SK-N-SH (cell line): ENCODE measurements around the gene AGBL3. TPM values are rescaled to one million over a fixed set of nuclear protein-coding genes. Genes with fewer than 3 reads are reported as not detected.

ENCODE experiments used
- CTCF ChIA-PET: fragments of 300-600, 350-600 bp; formaldehyde crosslinking; extraction: SDS; loops from one replicate; lab custom pipeline; 2021; lab: Yijun Ruan, JAX
- POLR2A ChIA-PET: fragments of 350-600 bp; sonication (Branson Sonifier 250); formaldehyde crosslinking; extraction: SDS; loops from one replicate; lab custom pipeline; 2020; ENCODE audit warnings: antibody characterized with exemption, inconsistent platforms; lab: Yijun Ruan, JAX
- DNase-seq: peaks from one replicate; pipeline ENCODE4 v3.0.0; 2012
- H2AFZ ChIP-seq: fragments of 200-600 bp; sonication (generic); 2 replicates; pipeline ENCODE4 v1.8.1; 2016; ENCODE audit warnings: antibody characterized with exemption, mild to moderate bottlenecking, low read depth
- H3F3A ChIP-seq: fragments of 200-600 bp; sonication (generic); replicated peaks from 2 replicates; pipeline ENCODE3; 2016; ENCODE audit warnings: antibody characterized with exemption, mild to moderate bottlenecking; ENCODE audit not compliant: insufficient read depth
- H3K27ac ChIP-seq, 2 experiments: fragments of 200-500 bp in 1 of 2; fragments of 200-600 bp in 1 of 2; sonication (Bioruptor generic) in 1 of 2; sonication (generic), shearing (Covaris generic) in 1 of 2; 2 replicates each; pipeline versions ENCODE4 v1.5.1 to v1.6.1; 2014 to 2016; ENCODE audit warnings: low read depth in 2 of 2, inconsistent platforms in 1 of 2, low read length in 1 of 2, mild to moderate bottlenecking in 1 of 2, mixed read lengths in 1 of 2
- H3K27me3 ChIP-seq: fragments of 200-600 bp; sonication (generic), shearing (Covaris generic); 2 replicates; pipeline ENCODE4 v1.6.1; 2016; ENCODE audit warnings: mixed run types; ENCODE audit not compliant: insufficient read depth
- H3K36me3 ChIP-seq, 2 experiments: fragments of 200-500 bp in 1 of 2; fragments of 200-600 bp in 1 of 2; sonication (Bioruptor generic) in 1 of 2; sonication (generic) in 1 of 2; replicated peaks in 1 of 2; 2 replicates each; pipeline versions ENCODE3 to v1.5.1; 2014 to 2016; ENCODE audit warnings: low read length in 1 of 2, mild to moderate bottlenecking in 1 of 2; ENCODE audit not compliant: insufficient read depth in 2 of 2, control insufficient read depth in 1 of 2
- H3K4me1 ChIP-seq, 2 experiments: fragments of 200-500 bp in 1 of 2; fragments of 200-600 bp in 1 of 2; sonication (Bioruptor generic) in 1 of 2; sonication (generic), shearing (Covaris generic) in 1 of 2; 2 replicates each; pipeline versions ENCODE4 v1.5.1 to v1.6.1; 2014 to 2016; ENCODE audit warnings: low read depth in 1 of 2, low read length in 1 of 2, mixed run types in 1 of 2; ENCODE audit not compliant: insufficient read depth in 2 of 2, control insufficient read depth in 1 of 2
- H3K4me2 ChIP-seq: fragments of 200-600 bp; sonication (generic), shearing (Covaris generic); 2 replicates; pipeline ENCODE4 v1.6.1; 2017; ENCODE audit warnings: mixed run types
- H3K4me3 ChIP-seq, 2 experiments: fragments of 200-500 bp in 1 of 2; fragments of 200-600 bp in 1 of 2; sonication (Bioruptor generic) in 1 of 2; sonication (generic), shearing (Covaris generic) in 1 of 2; 2 replicates each; pipeline versions ENCODE4 v1.5.1 to v1.8.1; 2014 to 2016; ENCODE audit warnings: low read depth in 2 of 2, inconsistent platforms in 1 of 2, low read length in 1 of 2, mild to moderate bottlenecking in 1 of 2, mixed read lengths in 1 of 2, moderate library complexity in 1 of 2
- H3K79me2 ChIP-seq: fragments of 200-600 bp; sonication (generic); 2 replicates; pipeline ENCODE4 v1.8.1; 2017; ENCODE audit warnings: mild to moderate bottlenecking; ENCODE audit not compliant: insufficient read depth
- H3K9ac ChIP-seq: fragments of 200-600 bp; sonication (generic); 2 replicates; pipeline ENCODE4 v1.6.1; 2017; ENCODE audit warnings: mixed run types
- H3K9me2 ChIP-seq: fragments of 200-600 bp; sonication (generic); 2 replicates; pipeline ENCODE4 v1.6.1; 2017; ENCODE audit warnings: mixed run types
- H3K9me3 ChIP-seq: fragments of 200-600 bp; sonication (generic); 2 replicates; pipeline ENCODE4 v1.6.1; 2017; ENCODE audit warnings: mixed run types, mild to moderate bottlenecking, moderate library complexity
- H4K20me1 ChIP-seq: fragments of 200-600 bp; sonication (generic); 2 replicates; pipeline ENCODE4 v1.6.1; 2017; ENCODE audit warnings: mild to moderate bottlenecking, mixed run types; ENCODE audit not compliant: insufficient read depth
- CHD2 ChIP-seq: fragments of 150-350 bp; IDR thresholded peaks from 2 replicates; pipeline ENCODE4 v1.6.1; 2018; ENCODE audit warnings: low read length; ENCODE audit not compliant: partially characterized antibody
- CTCF ChIP-seq: fragments of 200-600 bp; sonication (generic); IDR thresholded peaks from 2 replicates; pipeline ENCODE4 v1.6.1; 2017; ENCODE audit warnings: antibody characterized with exemption, mild to moderate bottlenecking, moderate library complexity
- ELF1 ChIP-seq: IDR thresholded peaks from 2 replicates; pipeline ENCODE4 v1.4.0; 2012
- EP300 ChIP-seq, 2 experiments: IDR thresholded peaks; 2 replicates each; pipeline versions ENCODE4 v1.4.0 to v1.6.1; 2012; ENCODE audit warnings: borderline replicate concordance in 1 of 2, low read depth in 1 of 2, low read length in 1 of 2
- FOSL2 ChIP-seq: IDR thresholded peaks from 2 replicates; pipeline ENCODE4 v1.4.0; 2012; ENCODE audit warnings: low read depth, mild to moderate bottlenecking, moderate library complexity, borderline replicate concordance
- GABPA ChIP-seq: IDR thresholded peaks from 2 replicates; pipeline ENCODE4 v1.4.0; 2012; ENCODE audit warnings: low read depth, mild to moderate bottlenecking
- GATA2 ChIP-seq: sonication (generic); formaldehyde crosslinking; IDR thresholded peaks from 2 replicates; pipeline ENCODE4 v1.5.0; 2020; ENCODE audit warnings: mild to moderate bottlenecking, missing genetic modification reagents
- IRF3 ChIP-seq: fragments of 150-350 bp; IDR thresholded peaks from 2 replicates; pipeline ENCODE4 v1.6.1; 2016; ENCODE audit warnings: mild to moderate bottlenecking, low read depth, low read length
- JUND ChIP-seq: IDR thresholded peaks from 2 replicates; pipeline ENCODE4 v1.4.0; 2012
- MEF2A ChIP-seq: IDR thresholded peaks from 2 replicates; pipeline ENCODE4 v1.4.0; 2012; ENCODE audit warnings: low read depth, borderline replicate concordance
- NRF1 ChIP-seq: IDR thresholded peaks from 2 replicates; pipeline ENCODE4 v1.6.1; 2012; ENCODE audit warnings: low read depth, mild to moderate bottlenecking, low read length
- RAD21 ChIP-seq: IDR thresholded peaks from 2 replicates; pipeline ENCODE4 v1.6.1; 2012; ENCODE audit warnings: mild to moderate bottlenecking, low read length
- RCOR1 ChIP-seq: fragments of 150-350 bp; IDR thresholded peaks from 2 replicates; pipeline ENCODE4 v1.6.1; 2017; ENCODE audit warnings: antibody characterized with exemption, low read length
- RFX5 ChIP-seq: IDR thresholded peaks from 2 replicates; pipeline ENCODE4 v1.6.1; 2012; ENCODE audit warnings: mild to moderate bottlenecking, improper control_type of control experiment, low read length
- SIN3A ChIP-seq: IDR thresholded peaks from 2 replicates; pipeline ENCODE4 v1.6.1; 2012; ENCODE audit warnings: low read depth, mild to moderate bottlenecking, low read length, moderate library complexity, borderline replicate concordance
- SMC3 ChIP-seq: IDR thresholded peaks from 2 replicates; pipeline ENCODE4 v1.6.1; 2012; ENCODE audit warnings: low read depth, low read length, improper control_type of control experiment
- TAF1 ChIP-seq: IDR thresholded peaks from 2 replicates; pipeline ENCODE4 v1.6.1; 2012; ENCODE audit warnings: low read depth, mild to moderate bottlenecking, low read length, moderate library complexity, borderline replicate concordance
- TCF12 ChIP-seq: IDR thresholded peaks from 2 replicates; pipeline ENCODE4 v1.4.0; 2012
- USF1 ChIP-seq: IDR thresholded peaks from 2 replicates; pipeline ENCODE4 v1.4.0; 2012; ENCODE audit warnings: low read depth, borderline replicate concordance
- ZBTB33 ChIP-seq: IDR thresholded peaks from 2 replicates; pipeline ENCODE4 v1.4.0; 2012; ENCODE audit warnings: low read depth, borderline replicate concordance
- WGBS: methylation state at CpG from one replicate; pipeline ENCODE4 v1.1.6; 2017; ENCODE audit warnings: low lambda C conversion rate; 5-methylcytosine and 5-hydroxymethylcytosine counted together
- polyA plus RNA-seq, 3 experiments: library from polyadenylated mRNA; depleted of rRNA; stranded (reverse); fragments of >200 nt; gene quantifications; 2 replicates each; pipeline ENCODE4 v1.2.3, GENCODE V29; 2012

The AGBL3 gene
- polyA plus RNA-seq, 1 of the 3 experiments (the other 2 are of a cell fraction) = 0.35 TPM

GRCh38 chr7:134945691-134946090 lies 40.6 kb upstream of the AGBL3 start:
- Histone ChIP-seq H3K4me2 (no peak overlapping the region), H3F3A (peaks cover 42% of the 10 kb centered on the region), H2AFZ (no peak overlapping the region), H3K4me3 (no peak overlapping the region), H3K9me2 (no peaks in the 10 kb centered on the region), H4K20me1 (no peaks in the 10 kb centered on the region), H3K27ac (no peak overlapping the region; a peak in 1 of 4 replicates), H3K27me3 (no peaks in the 10 kb centered on the region), H3K79me2 (peaks cover 29% of the 10 kb centered on the region; the same call in 1 of the 2 replicates), H3K36me3 (peaks cover 97% of the 10 kb centered on the region in 2 experiments), H3K9me3 (no peaks in the 10 kb centered on the region), H3K9ac (no peak overlapping the region), H3K4me1 (peaks cover 7 to 8% of the 10 kb centered on the region in 2 experiments; a peak in 2 of 4 replicates)
- TF ChIP-seq FOSL2 = no peak
- TF ChIP-seq ZBTB33 = no peak
- TF ChIP-seq JUND = no peak
- no peak for TF ChIP-seq EP300 (IDR thresholded peaks at IDR 0.05; ENCODE audit: borderline replicate concordance in 1 of 2, low read depth in 1 of 2, low read length in 1 of 2)
- ChIA-PET POLR2A (interaction anchor here (0.9 kb wide), 1 partner anchor 299 kb away, joined by 5 read pairs; the partner anchor contains the start of gene BPGM), CTCF (interaction anchor here (0.9 to 6.7 kb wide), 15 partner anchors 9 to 513 kb away, joined by 3 to 114 read pairs (median 3); no protein-coding TSS in a partner anchor)
- 87% methylated on average over 3 of the region's 3 CpGs for WGBS
- DNase-seq = no peak

GRCh38 chr7:134946260-134946659 lies 40.0 kb upstream of the AGBL3 start:
- H3K36me3 ChIP-seq = peaks cover 95 to 99% of the 10 kb centered on the region in 2 experiments
- WGBS = 96% methylated on average over 2 of the region's 2 CpGs
- H3K9me2 ChIP-seq = no peaks in the 10 kb centered on the region
- POLR2A ChIA-PET = interaction anchor here (0.9 kb wide), 1 partner anchor 300 kb away, joined by 5 read pairs; the partner anchor contains the start of gene BPGM
- H3K4me2 ChIP-seq = no peak overlapping the region
- H3K9me3 ChIP-seq = no peaks in the 10 kb centered on the region
- no peak overlapping the region for H2AFZ ChIP-seq
- CTCF ChIA-PET = interaction anchor here (0.6 to 6.7 kb wide), 5 partner anchors 8 to 313 kb away, joined by 3 to 114 read pairs (median 32); no protein-coding TSS in a partner anchor
- no peak overlapping the region for H3K27ac ChIP-seq
- no peaks in the 10 kb centered on the region for H4K20me1 ChIP-seq
- H3K4me3 ChIP-seq = no peak overlapping the region
- peaks cover 29% of the 10 kb centered on the region; the same call in 1 of the 2 replicates for H3K79me2 ChIP-seq
- no peak for DNase-seq
- no peak overlapping the region for H3K9ac ChIP-seq
- peaks cover 41% of the 10 kb centered on the region for H3F3A ChIP-seq
- H3K27me3 ChIP-seq = no peaks in the 10 kb centered on the region
- H3K4me1 ChIP-seq = peaks cover 2 to 7% of the 10 kb centered on the region in 2 experiments; a peak in 1 of 4 replicates
- TF ChIP-seq RAD21 (no peak), GATA2 (no peak), EP300 (IDR thresholded peaks at IDR 0.05; ENCODE audit: borderline replicate concordance in 1 of 2, low read depth in 1 of 2, low read length in 1 of 2) (no peak), ZBTB33 (no peak), MEF2A (no peak), NRF1 (no peak), GABPA (no peak), CHD2 (no peak), RFX5 (no peak), RCOR1 (no peak), SMC3 (no peak), TAF1 (no peak), USF1 (no peak), ELF1 (no peak), SIN3A (no peak), CTCF (no peak), IRF3 (no peak), TCF12 (no peak)
